Astrocyte of the spinal cord (primary cell): ENCODE measurements around the gene IREB2.
A peak's percentile ranks its signal among the peaks of the same experiment; 100 is the strongest.

Experiments
- DNase-seq: peaks from one replicate; pipeline ENCODE4 v3.0.0; 2011; ENCODE audit warnings: low read depth, low spot score
- H3K4me3 ChIP-seq: 2 replicates; pipeline ENCODE4 v1.5.1; 2011; ENCODE audit warnings: low read depth, mild to moderate bottlenecking, low read length, moderate library complexity
- CTCF ChIP-seq: IDR thresholded peaks from 2 replicates; pipeline ENCODE4 v1.5.1; 2012; ENCODE audit warnings: low read depth, mild to moderate bottlenecking, low read length, inconsistent platforms
- in situ Hi-C: cut with HindIII; loops from 2 replicates; pipeline ENCODE4 v1.10.0; 2017; ENCODE audit warnings: low sequenced_read_pairs

IREB2 gene

DNA sequence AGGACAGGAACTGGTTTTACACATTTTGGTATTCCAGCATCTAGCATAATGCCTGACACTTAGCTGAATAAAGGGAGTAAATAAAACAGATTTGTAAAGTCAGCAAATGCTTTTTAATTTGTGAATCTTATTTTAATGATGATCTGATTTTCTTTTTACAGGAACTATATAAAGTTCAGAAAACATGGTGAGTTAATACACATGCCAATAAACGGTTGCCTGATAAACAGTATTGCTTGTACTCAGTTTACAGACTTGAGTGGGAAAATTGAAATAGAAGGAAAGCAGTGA, 103.7 kb downstream of the IREB2 start:
- no peak for TF ChIP-seq CTCF
- no peak for DNase-seq
- H3K4me3 ChIP-seq: peak overlapping the region; percentile 91
- in situ Hi-C loops: no loop called here

- H3K4me3 ChIP-seq: no peak overlapping the region
Measured at GRCh38 chr15:78542647-78543046, 104.6 kb downstream of the IREB2 start.

GRCh38 chr15:78550194-78550593, 112.2 kb downstream of the IREB2 start:
- in situ Hi-C loops: no loop called here

More at GRCh38 chr15:78542647-78543046, 104.6 kb downstream of the IREB2 start:
- TF ChIP-seq CTCF: no peak
- DNase-seq: no peak
- in situ Hi-C loops: no loop called here

DNA sequence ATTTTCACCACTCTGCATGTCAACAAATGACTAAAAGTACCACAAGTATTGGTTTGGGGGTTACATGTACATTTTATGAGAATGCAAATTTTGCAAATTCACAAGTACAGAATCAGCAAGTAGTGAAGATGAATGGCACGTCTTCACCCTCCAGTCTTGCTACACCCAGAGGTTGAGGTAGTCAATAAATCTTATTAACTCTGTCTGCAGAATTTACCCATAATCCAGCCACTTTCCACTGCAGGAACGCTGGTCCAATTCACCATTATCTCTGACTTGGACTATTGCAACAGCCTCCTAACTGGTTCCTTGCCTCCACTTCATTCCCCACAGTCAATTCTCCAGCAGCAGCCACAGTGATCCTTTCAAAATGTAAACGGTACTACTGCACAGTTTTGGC, 112.8 kb downstream of the IREB2 start:
- no peak for DNase-seq
- H3K4me3 ChIP-seq: no peak overlapping the region
- TF ChIP-seq CTCF: no peak
- in situ Hi-C loops: no loop called here

More at GRCh38 chr15:78550194-78550593, 112.2 kb downstream of the IREB2 start:
- no peak overlapping the region for H3K4me3 ChIP-seq
- no peak for TF ChIP-seq CTCF
- no peak for DNase-seq
